ENCODE measurements around the gene LIPC. TPM values are rescaled to one million over a fixed set of nuclear protein-coding genes. Genes with fewer than 3 reads are reported as not detected.

LIPC gene
- total RNA-seq, 2 donors from 2014 or later: 2.9 to 13.8 TPM

GRCh38 chr15:58590236-58590635, 158.4 kb downstream of the LIPC start:
- Histone ChIP-seq H3K9me3 (no peaks in the 10 kb centered on the region), H3K36me3 (no peaks in the 10 kb centered on the region), H3K4me3 (no peak overlapping the region), H3K27ac (no peak overlapping the region), H3K27me3 (no peaks in the 10 kb centered on the region), H3K4me1 (no peaks in the 10 kb centered on the region), H3K9ac (ENCODE audit: low read depth in 2 of 2, low read length in 2 of 2) (no peak overlapping the region)
- TF ChIP-seq CTCF (IDR thresholded peaks at IDR 0.05): no peak
- intact Hi-C loops (cut with DNase I): no loop called here
- DNase-seq: no peak

- DNase-seq: no peak
- no peaks in the 10 kb centered on the region for H3K27me3 ChIP-seq
- H3K9ac ChIP-seq (ENCODE audit: low read depth in 2 of 2, low read length in 2 of 2): no peak overlapping the region
- TF ChIP-seq CTCF (IDR thresholded peaks at IDR 0.05): no peak
- intact Hi-C loops (cut with DNase I): no loop called here
- no peak overlapping the region for H3K27ac ChIP-seq
- no peaks in the 10 kb centered on the region for H3K9me3 ChIP-seq
- H3K4me1 ChIP-seq: no peaks in the 10 kb centered on the region
- no peak overlapping the region for H3K4me3 ChIP-seq
- H3K36me3 ChIP-seq: no peaks in the 10 kb centered on the region
Observed at GRCh38 chr15:58590926-58591325, 159.1 kb downstream of the LIPC start.

- intact Hi-C loops (cut with DNase I): no loop called here
- Histone ChIP-seq H3K27ac (no peak overlapping the region), H3K9me3 (no peaks in the 10 kb centered on the region), H3K27me3 (no peaks in the 10 kb centered on the region), H3K9ac (ENCODE audit: low read depth in 2 of 2, low read length in 2 of 2) (no peak overlapping the region), H3K4me3 (no peak overlapping the region), H3K36me3 (no peaks in the 10 kb centered on the region), H3K4me1 (peaks cover 7% of the 10 kb centered on the region)
- TF ChIP-seq CTCF (IDR thresholded peaks at IDR 0.05): no peak
- no peak for DNase-seq
Observed at GRCh38 chr15:58593870-58594269, 162.1 kb downstream of the LIPC start.

- no peaks in the 10 kb centered on the region for H3K36me3 ChIP-seq
- H3K4me3 ChIP-seq: no peak overlapping the region
- H3K9ac ChIP-seq (ENCODE audit: low read depth in 2 of 2, low read length in 2 of 2): no peak overlapping the region
- H3K27me3 ChIP-seq: no peaks in the 10 kb centered on the region
- no peaks in the 10 kb centered on the region for H3K9me3 ChIP-seq
- no peak for DNase-seq
- TF ChIP-seq CTCF (IDR thresholded peaks at IDR 0.05): no peak
- intact Hi-C loops (cut with DNase I): no loop called here
- H3K27ac ChIP-seq: no peak overlapping the region
- H3K4me1 ChIP-seq: peaks cover 7% of the 10 kb centered on the region
Observed at GRCh38 chr15:58594898-58595297, 163.1 kb downstream of the LIPC start.

GRCh38 chr15:58595516-58596263, 163.9 kb downstream of the LIPC start:
- Histone ChIP-seq H3K9me3 (no peaks in the 10 kb centered on the region), H3K27ac (no peak overlapping the region), H3K9ac (ENCODE audit: low read depth in 2 of 2, low read length in 2 of 2) (no peak overlapping the region), H3K4me1 (peaks cover 7% of the 10 kb centered on the region), H3K4me3 (no peak overlapping the region), H3K27me3 (no peaks in the 10 kb centered on the region), H3K36me3 (no peaks in the 10 kb centered on the region)
- DNase-seq: no peak
- intact Hi-C loops (cut with DNase I): no loop called here
- no peak for TF ChIP-seq CTCF (IDR thresholded peaks at IDR 0.05)
